IMR-90 (cell line): Measurements from ENCODE around the gene HCFC1R1. TPM values are rescaled to one million over a fixed set of nuclear protein-coding genes. Genes with fewer than 3 reads are reported as not detected.

Experiments
- ATAC-seq: fragments of 200-7000 bp; cut with Tn5 transposase; 2 replicates; pipeline ENCODE4 v1.9.1; 2020; ENCODE audit warnings: low read depth, mild to moderate bottlenecking, moderate library complexity
- BruUV-seq: library from RNA; stranded (reverse); fragments of 400-500 nt; replicated peaks from 2 replicates; lab custom pipeline; 2021; lab: Mats Ljungman, UMichigan
- CTCF ChIA-PET: fragments of 300-600 bp; formaldehyde crosslinking; extraction: SDS; loops from one replicate; lab custom pipeline; 2021; ENCODE audit warnings: antibody characterized with exemption; lab: Yijun Ruan, JAX
- POLR2A ChIA-PET: fragments of 300-600 bp; sonication (Branson Sonifier 250); formaldehyde crosslinking; loops from one replicate; lab custom pipeline; 2022; ENCODE audit warnings: antibody characterized with exemption; ENCODE audit not compliant: unreplicated experiment; lab: Charles Lee
- DNase-seq: peaks from one replicate; pipeline ENCODE4 v3.0.0; 2013
- H2AFZ ChIP-seq: replicated peaks from 2 replicates; pipeline ENCODE3; 2013; ENCODE audit warnings: low read length, mild to moderate bottlenecking; ENCODE audit not compliant: poor library complexity
- H2AK5ac ChIP-seq: 2 replicates; pipeline ENCODE4 v1.6.1; 2013; ENCODE audit warnings: low read depth, low read length, inconsistent platforms
- H2AK9ac ChIP-seq: replicated peaks from 2 replicates; pipeline ENCODE3; 2013; ENCODE audit warnings: mild to moderate bottlenecking, low read depth, low read length, moderate library complexity; ENCODE audit not compliant: poor library complexity
- H2BK120ac ChIP-seq: 2 replicates; pipeline ENCODE4 v1.6.1; 2013; ENCODE audit warnings: low read depth, low read length, inconsistent platforms
- H2BK15ac ChIP-seq: 3 replicates; pipeline ENCODE4 v1.6.1; 2013; ENCODE audit warnings: low read depth, low read length, inconsistent platforms
- H2BK20ac ChIP-seq: 2 replicates; pipeline ENCODE4 v1.6.1; 2013; ENCODE audit warnings: low read depth, mild to moderate bottlenecking, inconsistent platforms, low read length, moderate library complexity
- H2BK5ac ChIP-seq: 2 replicates; pipeline ENCODE4 v1.6.1; 2013; ENCODE audit warnings: mild to moderate bottlenecking, low read depth, low read length, inconsistent platforms; ENCODE audit not compliant: poor library complexity, severe bottlenecking
- H3K14ac ChIP-seq: replicated peaks from 2 replicates; pipeline ENCODE4 v1.6.1; 2013; ENCODE audit warnings: low read depth, low read length, inconsistent platforms
- H3K18ac ChIP-seq: 2 replicates; pipeline ENCODE4 v1.6.1; 2013; ENCODE audit warnings: low read depth, low read length, control low read depth
- H3K23ac ChIP-seq: 2 replicates; pipeline ENCODE4 v1.6.1; 2013; ENCODE audit warnings: low read depth, low read length, inconsistent platforms
- H3K27ac ChIP-seq: 2 replicates; pipeline ENCODE4 v1.5.1; 2013; ENCODE audit warnings: mild to moderate bottlenecking, control low read depth, low read length; ENCODE audit not compliant: insufficient read depth
- H3K27me3 ChIP-seq: 2 replicates; pipeline ENCODE4 v1.6.1; 2013; ENCODE audit warnings: low read length; ENCODE audit not compliant: control insufficient read depth, insufficient read depth
- H3K36me3 ChIP-seq: 2 replicates; pipeline ENCODE4 v1.6.1; 2013; ENCODE audit warnings: low read length, mixed read lengths; ENCODE audit not compliant: control insufficient read depth, insufficient read depth
- H3K4ac ChIP-seq: 2 replicates; pipeline ENCODE4 v1.6.1; 2013; ENCODE audit warnings: low read depth, low read length, inconsistent platforms
- H3K4me1 ChIP-seq: 2 replicates; pipeline ENCODE4 v1.6.1; 2013; ENCODE audit warnings: low read length, mixed read lengths; ENCODE audit not compliant: control insufficient read depth, insufficient read depth
- H3K4me2 ChIP-seq: 2 replicates; pipeline ENCODE4 v1.6.1; 2013; ENCODE audit warnings: low read depth, mild to moderate bottlenecking, control low read depth, low read length, moderate library complexity
- H3K4me3 ChIP-seq: 2 replicates; pipeline ENCODE4 v1.5.1; 2013; ENCODE audit warnings: low read depth, mild to moderate bottlenecking, control low read depth, low read length, moderate library complexity; ENCODE audit not compliant: insufficient read depth
- H3K56ac ChIP-seq: 2 replicates; pipeline ENCODE4 v1.6.1; 2013; ENCODE audit warnings: low read length, inconsistent platforms; ENCODE audit not compliant: insufficient read depth; ENCODE audit errors: extremely low read depth
- H3K79me1 ChIP-seq, 2 experiments: 2 replicates each; pipeline ENCODE4 v1.6.1; 2013; ENCODE audit warnings: low read length in 2 of 2, inconsistent platforms in 1 of 2, low read depth in 1 of 2
- H3K9ac ChIP-seq: 2 replicates; pipeline ENCODE4 v1.6.1; 2013; ENCODE audit warnings: low read depth, low read length, control low read depth
- H3K9me1 ChIP-seq: 2 replicates; pipeline ENCODE4 v1.6.1; 2013; ENCODE audit warnings: low read length, inconsistent platforms; ENCODE audit not compliant: insufficient read depth
- H3K9me3 ChIP-seq: 2 replicates; pipeline ENCODE4 v1.6.1; 2013; ENCODE audit warnings: low read length; ENCODE audit not compliant: control insufficient read depth, insufficient read depth
- H4K20me1 ChIP-seq: 2 replicates; pipeline ENCODE4 v1.6.1; 2013; ENCODE audit warnings: low read length, inconsistent platforms; ENCODE audit not compliant: insufficient read depth
- H4K5ac ChIP-seq: 2 replicates; pipeline ENCODE4 v1.6.1; 2013; ENCODE audit warnings: mild to moderate bottlenecking, low read depth, low read length, control low read depth
- H4K8ac ChIP-seq, 2 experiments: 2 replicates each; pipeline ENCODE4 v1.6.1; 2013; ENCODE audit warnings: low read depth in 2 of 2, low read length in 2 of 2, control low read depth in 1 of 2, inconsistent platforms in 1 of 2
- H4K91ac ChIP-seq: 2 replicates; pipeline ENCODE4 v1.6.1; 2013; ENCODE audit warnings: low read depth, low read length, inconsistent platforms; ENCODE audit not compliant: insufficient read depth
- BHLHE40 ChIP-seq: fragments of 150-350 bp; IDR thresholded peaks from 2 replicates; pipeline ENCODE4 v1.6.1; 2016; ENCODE audit warnings: mild to moderate bottlenecking, low read depth, low read length
- CEBPB ChIP-seq: IDR thresholded peaks from 2 replicates; pipeline ENCODE4 v1.6.1; 2012; ENCODE audit warnings: low read depth, low read length, improper control_type of control experiment
- CTCF ChIP-seq: conservative IDR thresholded peaks from 2 replicates; pipeline ENCODE4 v1.5.1; 2012; ENCODE audit warnings: mild to moderate bottlenecking, low read depth, low read length, improper control_type of control experiment
- ELK1 ChIP-seq: fragments of 150-350 bp; IDR thresholded peaks from 2 replicates; pipeline ENCODE4 v1.6.1; 2016; ENCODE audit warnings: low read depth, mild to moderate bottlenecking, low read length, moderate library complexity, borderline replicate concordance
- MAFK ChIP-seq: IDR thresholded peaks from 2 replicates; pipeline ENCODE4 v1.6.1; 2012; ENCODE audit warnings: low read depth, low read length, improper control_type of control experiment
- NFE2L2 ChIP-seq: fragments of 150-350 bp; IDR thresholded peaks from 2 replicates; pipeline ENCODE4 v1.6.1; 2016; ENCODE audit warnings: low read depth, mild to moderate bottlenecking, low read length
- RAD21 ChIP-seq: IDR thresholded peaks from 2 replicates; pipeline ENCODE4 v1.6.1; 2012; ENCODE audit warnings: low read length, improper control_type of control experiment
- RCOR1 ChIP-seq: IDR thresholded peaks from 2 replicates; pipeline ENCODE4 v1.6.1; 2012; ENCODE audit warnings: mild to moderate bottlenecking, low read length, improper control_type of control experiment; ENCODE audit not compliant: insufficient replicate concordance
- USF2 ChIP-seq: fragments of 150-350 bp; IDR thresholded peaks from 2 replicates; pipeline ENCODE4 v1.6.1; 2017; ENCODE audit warnings: mild to moderate bottlenecking, antibody characterized with exemption, low read length, low read depth
- WGBS, 2 experiments: methylation state at CpG; one replicate each; pipeline versions ENCODE4 v1.1.5 to v1.1.7; 2013; ENCODE audit warnings: missing lambda C conversion rate in 2 of 2; ENCODE audit not compliant: insufficient read length in 1 of 2; ENCODE audit errors: extremely low coverage in 2 of 2; 5-methylcytosine and 5-hydroxymethylcytosine counted together
- dilution Hi-C: fragments of 300-500 bp; cut with HindIII; formaldehyde crosslinking; loops from one replicate; pipeline ENCODE4 v1.14.3; 2018; ENCODE audit warnings: low sequenced_read_pairs; ENCODE audit not compliant: unreplicated experiment
- in situ Hi-C: fragments of 300-500 bp; cut with MboI; formaldehyde crosslinking; loops from 3 replicates; pipeline ENCODE4 v1.14.3; 2019; ENCODE audit warnings: low sequenced_read_pairs, inconsistent platforms, mixed read lengths
- intact Hi-C: fragments of 100-400 bp; cut with micrococcal nuclease; formaldehyde crosslinking; loops from 2 replicates; pipeline ENCODE4 v1.10.0; 2022
- polyA plus RNA-seq, 3 experiments: library from polyadenylated mRNA; depleted of rRNA; stranded (reverse); fragments of >200 nt; gene quantifications; 2 replicates each; pipeline ENCODE4 v1.2.3, GENCODE V29; 2012; ENCODE audit warnings: low replicate concordance in 1 of 3
- total RNA-seq: library from RNA; depleted of rRNA; stranded (reverse); fragments of >200 nt; gene quantifications from 2 replicates; pipeline ENCODE4 v1.2.3, GENCODE V29; 2012

HCFC1R1 gene
- total and polyA plus RNA-seq, 2 of the 4 experiments (the other 2 are of a cell fraction): 7.2 to 57.9 TPM

GRCh38 chr16:2985462-2985861 lies 38.3 kb downstream of the HCFC1R1 start:
- WGBS, 2 experiments: 39% methylated on average over 5 of the region's 9 CpGs; no CpG with 5 or more reads in 1 of the 2 experiments
- H4K8ac ChIP-seq: no peak overlapping the region

More at GRCh38 chr16:2985462-2985861, 38.3 kb downstream of the HCFC1R1 start:
- BruUV-seq: no TSS peak
- H3K9me1 ChIP-seq: 0 out of 2 replicates have a peak, but pooled peaks cover 4% of the 10 kb centered on the region
- CTCF ChIA-PET: no interaction called here
- no peak overlapping the region for H3K9ac ChIP-seq
- no peak overlapping the region for H4K5ac ChIP-seq
- no peak overlapping the region for H2BK20ac ChIP-seq
- dilution Hi-C loops (no loop called here), intact Hi-C loops (no loop called here), in situ Hi-C loops (no loop called here)
- H3K14ac ChIP-seq: no peak overlapping the region
- no peak overlapping the region for H2AFZ ChIP-seq
- no peak overlapping the region for H3K4me3 ChIP-seq
- no peaks in the 10 kb centered on the region for H3K36me3 ChIP-seq
- H3K18ac ChIP-seq: no peak overlapping the region
- no peak overlapping the region for H3K27ac ChIP-seq
- TF ChIP-seq ELK1 (no peak), CEBPB (no peak), USF2 (no peak), RCOR1 (no peak), RAD21 (no peak), NFE2L2 (no peak), BHLHE40 (no peak), CTCF (no peak), MAFK (no peak)
- H3K4me1 ChIP-seq: peaks cover 6% of the 10 kb centered on the region
- peaks cover 19% of the 10 kb centered on the region for H3K27me3 ChIP-seq
- H3K23ac ChIP-seq: no peak overlapping the region
- H3K79me1 ChIP-seq: peaks cover 0 to 6% of the 10 kb centered on the region in 2 experiments; a peak in 1 of 4 replicates
- H2BK15ac ChIP-seq: no peak overlapping the region
- H2BK120ac ChIP-seq: no peak overlapping the region
- no peak overlapping the region for H2AK5ac ChIP-seq
- DNase-seq: no peak
- no peak overlapping the region for H3K4ac ChIP-seq
- no peak overlapping the region for H4K91ac ChIP-seq
- no peak overlapping the region for H3K4me2 ChIP-seq
- ATAC-seq: no peak
- no peak overlapping the region for H3K56ac ChIP-seq
- POLR2A ChIA-PET: interaction anchor here (0.6 kb wide), 1 partner anchor 39 kb away, joined by 7 read pairs; no protein-coding TSS in a partner anchor
- no peaks in the 10 kb centered on the region for H4K20me1 ChIP-seq
- no peak overlapping the region for H2AK9ac ChIP-seq
- H3K9me3 ChIP-seq: no peaks in the 10 kb centered on the region
- no peak overlapping the region for H2BK5ac ChIP-seq
